T-helper 17 cell (primary cell): Measurements from ENCODE around the gene NARS2. TPM values are rescaled to one million over a fixed set of nuclear protein-coding genes. Genes with fewer than 3 reads are reported as not detected.
"Not testable (repeated sequence)": the region's sequence is repeated elsewhere in the genome, so short reads cannot be mapped to it uniquely, and the experiment has no call there.

ENCODE experiments used
- ATAC-seq: fragments of 150-1000 bp; cut with Tn5 transposase; 2 replicates; pipeline ENCODE4 v1.10.0; 2021; ENCODE audit warnings: mild to moderate bottlenecking, moderate library complexity
- DNase-seq, 3 donors: peaks; one replicate each; pipeline versions ENCODE4 v3.0.0 to v3.0.0-alpha.2; 2020 to 2021
- H3K9me3 ChIP-seq: one replicate; pipeline ENCODE4 v1.7.0; 2013; ENCODE audit warnings: low read length, mild to moderate bottlenecking; ENCODE audit not compliant: control insufficient read depth, poor library complexity, severe bottlenecking
- H3K27ac Mint-ChIP-seq: one replicate; pipeline ENCODE4 v1.8.0; 2022; ENCODE audit warnings: mild to moderate bottlenecking, moderate library complexity, mixed read lengths
- H3K27me3 Mint-ChIP-seq: one replicate; pipeline ENCODE4 v1.8.0; 2022; ENCODE audit warnings: mixed read lengths
- H3K36me3 Mint-ChIP-seq: one replicate; pipeline ENCODE4 v1.8.0; 2022; ENCODE audit warnings: low read depth, mixed read lengths
- H3K4me1 Mint-ChIP-seq: one replicate; pipeline ENCODE4 v1.8.0; 2022; ENCODE audit warnings: mild to moderate bottlenecking, mixed read lengths
- H3K4me3 Mint-ChIP-seq: one replicate; pipeline ENCODE4 v1.8.0; 2022; ENCODE audit warnings: mild to moderate bottlenecking, moderate library complexity, mixed read lengths
- total RNA-seq, 4 donors: library from RNA in 2 of 4; stranded (reverse) in 2 of 4; gene quantifications; one replicate each; pipeline ENCODE4 v1.2.3 and lab custom pipeline; 2022 to 2026

Gene NARS2
- total RNA-seq, 2 donors from 2014 or later = 6.6 to 10.7 TPM

GRCh38 chr11:78476066-78476465 is 98.6 kb downstream of the NARS2 start:
- peaks cover 9% of the 10 kb centered on the region for H3K36me3 Mint-ChIP-seq
- H3K4me1 Mint-ChIP-seq = no peaks in the 10 kb centered on the region
- ATAC-seq = no peak
- H3K4me3 Mint-ChIP-seq = no peak overlapping the region
- no peaks in the 10 kb centered on the region for H3K27me3 Mint-ChIP-seq
- no peaks in the 10 kb centered on the region for H3K9me3 ChIP-seq
- no peak overlapping the region for H3K27ac Mint-ChIP-seq
- no peak for DNase-seq

- H3K9me3 ChIP-seq = no peaks in the 10 kb centered on the region
- Mint-ChIP-seq H3K27ac (no peak overlapping the region), H3K27me3 (no peaks in the 10 kb centered on the region), H3K4me1 (peaks cover 5% of the 10 kb centered on the region), H3K4me3 (no peak overlapping the region), H3K36me3 (peaks cover 14% of the 10 kb centered on the region)
- DNase-seq (no peak), ATAC-seq (no peak)
Measured at GRCh38 chr11:78474451-78474850, 100.2 kb downstream of the NARS2 start.

- no peaks in the 10 kb centered on the region for H3K27me3 Mint-ChIP-seq
- H3K4me3 Mint-ChIP-seq = no peak overlapping the region
Measured at GRCh38 chr11:78472905-78473304, 101.8 kb downstream of the NARS2 start.

GRCh38 chr11:78472382-78472781 is 102.3 kb downstream of the NARS2 start:
- ATAC-seq (no peak), DNase-seq (no peak)
- peaks cover 14% of the 10 kb centered on the region for H3K36me3 Mint-ChIP-seq

More at GRCh38 chr11:78472905-78473304, 101.8 kb downstream of the NARS2 start:
- peaks cover 16% of the 10 kb centered on the region for H3K36me3 Mint-ChIP-seq
- peaks cover 5% of the 10 kb centered on the region for H3K4me1 Mint-ChIP-seq
- no peak overlapping the region for H3K27ac Mint-ChIP-seq
- no peak for ATAC-seq
- DNase-seq = no peak
- no peaks in the 10 kb centered on the region for H3K9me3 ChIP-seq

GRCh38 chr11:78470861-78471442 is 103.7 kb downstream of the NARS2 start:
- Mint-ChIP-seq H3K36me3 (peaks cover 7% of the 10 kb centered on the region), H3K4me3 (no peak overlapping the region), H3K27ac (no peak overlapping the region), H3K27me3 (no peaks in the 10 kb centered on the region), H3K4me1 (peaks cover 7% of the 10 kb centered on the region)
- no peaks in the 10 kb centered on the region for H3K9me3 ChIP-seq
- DNase-seq (no peak), ATAC-seq (no peak)

More at GRCh38 chr11:78472382-78472781, 102.3 kb downstream of the NARS2 start:
- no peak overlapping the region for H3K27ac Mint-ChIP-seq
- H3K4me3 Mint-ChIP-seq = no peak overlapping the region
- H3K27me3 Mint-ChIP-seq = no peaks in the 10 kb centered on the region
- peaks cover 5% of the 10 kb centered on the region for H3K4me1 Mint-ChIP-seq
- H3K9me3 ChIP-seq = no peaks in the 10 kb centered on the region

- peaks cover 15% of the 10 kb centered on the region for H3K4me1 Mint-ChIP-seq
- H3K9me3 ChIP-seq = no peaks in the 10 kb centered on the region
- DNase-seq (no peak), ATAC-seq (no peak)
- H3K27ac Mint-ChIP-seq = peak overlapping the region; percentile 24
- no peaks in the 10 kb centered on the region for H3K27me3 Mint-ChIP-seq
- no peak overlapping the region for H3K4me3 Mint-ChIP-seq
- H3K36me3 Mint-ChIP-seq = peaks cover 9% of the 10 kb centered on the region
Measured at GRCh38 chr11:78469896-78470295, 104.8 kb downstream of the NARS2 start.

GRCh38 chr11:78467931-78468330 is 106.7 kb downstream of the NARS2 start:
- no peaks in the 10 kb centered on the region for H3K9me3 ChIP-seq
- no peak overlapping the region for H3K4me3 Mint-ChIP-seq
- DNase-seq (no peak), ATAC-seq (no peak)
- no peak overlapping the region for H3K27ac Mint-ChIP-seq
- peaks cover 9% of the 10 kb centered on the region for H3K36me3 Mint-ChIP-seq
- no peaks in the 10 kb centered on the region for H3K27me3 Mint-ChIP-seq
- H3K4me1 Mint-ChIP-seq = peaks cover 17% of the 10 kb centered on the region

- Mint-ChIP-seq H3K27ac (peak overlapping the region; percentile 82), H3K36me3 (peaks cover 9% of the 10 kb centered on the region), H3K4me3 (no peak overlapping the region), H3K27me3 (no peaks in the 10 kb centered on the region), H3K4me1 (peaks cover 17% of the 10 kb centered on the region)
- no peak for ATAC-seq
- no peak for DNase-seq
- H3K9me3 ChIP-seq = no peaks in the 10 kb centered on the region
Measured at GRCh38 chr11:78467370-78467769, 107.3 kb downstream of the NARS2 start.

GRCh38 chr11:78465169-78465942 is 109.3 kb downstream of the NARS2 start:
- H3K27ac Mint-ChIP-seq = peak overlapping the region; percentile 97
- peak overlapping the region; percentile 78 for H3K4me3 Mint-ChIP-seq
- peak in 1 of 3 donors; percentile 13 for DNase-seq
- no peaks in the 10 kb centered on the region for H3K27me3 Mint-ChIP-seq
- peaks cover 17% of the 10 kb centered on the region for H3K36me3 Mint-ChIP-seq
- peaks cover 17% of the 10 kb centered on the region for H3K4me1 Mint-ChIP-seq
- ATAC-seq = peak; percentile 96
- H3K9me3 ChIP-seq = no peaks in the 10 kb centered on the region

GRCh38 chr11:78464787-78465168 is 109.9 kb downstream of the NARS2 start:
- not testable (repeated sequence) for H3K9me3 ChIP-seq, ATAC-seq, DNase-seq, H3K4me3 Mint-ChIP-seq, H3K27me3 Mint-ChIP-seq
- peaks cover 20% of the 10 kb centered on the region for H3K36me3 Mint-ChIP-seq
- peak overlapping the region; percentile 97 for H3K27ac Mint-ChIP-seq
- peaks cover 15% of the 10 kb centered on the region for H3K4me1 Mint-ChIP-seq

GRCh38 chr11:78460471-78460870 is 114.2 kb downstream of the NARS2 start:
- H3K36me3 Mint-ChIP-seq = peaks cover 16% of the 10 kb centered on the region
- H3K27ac Mint-ChIP-seq = peak overlapping the region; percentile 69
- H3K9me3 ChIP-seq = no peaks in the 10 kb centered on the region
- DNase-seq = no peak
- no peaks in the 10 kb centered on the region for H3K27me3 Mint-ChIP-seq
- no peak for ATAC-seq
- no peak overlapping the region for H3K4me3 Mint-ChIP-seq
- H3K4me1 Mint-ChIP-seq = peaks cover 5% of the 10 kb centered on the region

GRCh38 chr11:78459738-78460137 is 114.9 kb downstream of the NARS2 start:
- H3K36me3 Mint-ChIP-seq = peaks cover 16% of the 10 kb centered on the region
- H3K4me1 Mint-ChIP-seq = peaks cover 2% of the 10 kb centered on the region
- no peaks in the 10 kb centered on the region for H3K9me3 ChIP-seq
- H3K27me3 Mint-ChIP-seq = no peaks in the 10 kb centered on the region
- DNase-seq = no peak
- no peak for ATAC-seq
- no peak overlapping the region for H3K27ac Mint-ChIP-seq
- no peak overlapping the region for H3K4me3 Mint-ChIP-seq

GRCh38 chr11:78457448-78457847 is 117.2 kb downstream of the NARS2 start:
- Mint-ChIP-seq H3K27me3 (no peaks in the 10 kb centered on the region), H3K36me3 (peaks cover 16% of the 10 kb centered on the region), H3K4me3 (no peak overlapping the region), H3K4me1 (peaks cover 10% of the 10 kb centered on the region), H3K27ac (no peak overlapping the region)
- no peaks in the 10 kb centered on the region for H3K9me3 ChIP-seq
- no peak for DNase-seq
- ATAC-seq = no peak
